Cardiac fibroblast (primary cell): ENCODE results near the gene CMKLR1.

Experiments used
- DNase-seq, 2 donors: peaks; one replicate each; pipeline versions ENCODE4 v3.0.0 to v3.0.0-alpha.2; 2010; ENCODE audit warnings: low read depth in 2 of 2
- H3K4me3 ChIP-seq, 2 donors: replicated peaks in 1 of 2; 1 replicate in 1 of 2; 2 replicates in 1 of 2; pipeline ENCODE4 v1.5.1; 2011; ENCODE audit warnings: low read depth in 2 of 2, low read length in 2 of 2, mild to moderate bottlenecking in 2 of 2, moderate library complexity in 1 of 2
- CTCF ChIP-seq: IDR thresholded peaks from one replicate; pipeline ENCODE4 v1.5.1; 2011; ENCODE audit warnings: low read depth, mild to moderate bottlenecking, low read length, inconsistent platforms

Gene CMKLR1

GRCh38 chr12:108302016-108302402, 37.1 kb downstream of the CMKLR1 start:
- no peak for TF ChIP-seq CTCF

DNA sequence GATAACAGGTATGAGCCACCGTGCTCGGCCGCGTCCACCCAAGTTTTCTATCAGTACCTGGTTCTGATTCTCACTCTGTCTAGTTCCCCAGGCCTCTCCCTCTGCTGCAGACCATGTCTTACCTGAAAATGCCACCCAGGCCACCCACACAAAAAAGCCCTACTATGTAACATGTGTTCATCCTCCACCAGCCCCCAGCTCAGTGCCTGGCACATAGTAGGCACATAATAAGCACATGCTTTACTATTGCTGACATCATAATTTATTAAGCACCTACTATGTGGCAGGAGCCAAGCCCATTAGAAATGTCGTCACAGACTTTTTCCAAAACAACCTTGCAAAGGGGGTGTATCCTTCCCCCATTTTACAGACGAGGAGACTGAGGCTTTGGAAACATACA, 37.8 kb downstream of the CMKLR1 start:
- H3K4me3 ChIP-seq: no peak overlapping the region
- no peak for TF ChIP-seq CTCF
- no peak for DNase-seq

More at GRCh38 chr12:108302016-108302402, 37.1 kb downstream of the CMKLR1 start:
- DNase-seq: no peak
- H3K4me3 ChIP-seq: no peak overlapping the region

DNA sequence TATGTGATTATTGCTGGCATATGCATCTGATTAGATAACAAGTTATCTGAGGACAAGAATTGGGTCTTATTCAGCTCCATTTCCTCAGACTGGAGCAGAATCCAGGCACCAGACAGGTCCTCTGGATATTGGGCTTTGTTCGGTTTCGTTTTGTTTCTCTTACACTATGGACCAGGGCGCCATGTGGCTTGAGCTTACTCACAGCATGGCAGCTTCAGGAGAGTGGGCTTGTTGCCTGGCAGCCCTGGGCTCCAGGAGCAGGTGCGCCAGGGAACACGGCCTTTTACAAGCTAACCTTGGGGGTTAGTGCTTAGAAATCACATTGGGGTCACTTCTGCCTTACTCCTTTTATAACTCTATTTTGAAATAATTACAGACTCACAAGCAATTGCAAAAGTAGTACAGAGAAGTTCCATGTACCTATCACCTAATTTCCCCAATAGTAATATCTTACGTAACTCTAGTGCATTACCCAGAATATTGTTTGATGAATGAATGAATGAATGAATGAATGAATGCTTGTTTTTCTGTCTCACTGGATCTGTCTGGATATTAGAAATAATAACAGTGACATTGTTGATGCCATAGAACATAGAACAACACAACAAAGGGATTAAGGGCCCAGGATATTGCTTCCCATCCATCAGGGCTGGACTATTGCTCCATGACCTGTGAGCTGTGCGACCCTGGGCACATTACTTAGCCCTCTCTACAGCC, 39.0 kb downstream of the CMKLR1 start:
- DNase-seq: no peak

DNA sequence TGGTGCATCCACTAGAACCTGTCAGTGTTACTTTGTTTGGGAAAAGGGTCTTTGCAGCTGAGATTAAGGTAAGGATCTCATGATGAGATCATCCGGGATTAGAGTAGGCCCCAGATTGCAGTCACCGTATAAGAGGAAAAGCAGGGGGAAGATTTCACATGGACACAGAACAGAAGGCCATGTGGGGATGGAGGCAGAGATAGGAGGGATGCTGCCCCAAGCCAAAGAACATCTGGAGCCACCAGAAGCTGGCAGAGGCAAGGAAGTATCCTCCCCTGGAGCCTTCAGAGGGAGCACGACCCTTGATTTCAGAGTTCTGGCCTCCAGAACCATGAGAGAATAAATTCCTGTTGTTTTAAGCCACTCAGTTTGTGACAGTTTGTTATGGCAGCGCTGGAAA, 39.6 kb downstream of the CMKLR1 start:
- H3K4me3 ChIP-seq: no peak overlapping the region
- no peak for TF ChIP-seq CTCF
- no peak for DNase-seq

More for the DNA sequence above, 39.0 kb downstream of the CMKLR1 start:
- TF ChIP-seq CTCF: no peak
- H3K4me3 ChIP-seq: no peak overlapping the region

- no peak for TF ChIP-seq CTCF
- H3K4me3 ChIP-seq: no peak overlapping the region
- no peak for DNase-seq
Observed at GRCh38 chr12:108298761-108299275, 40.3 kb downstream of the CMKLR1 start.

- TF ChIP-seq CTCF: no peak
- no peak overlapping the region for H3K4me3 ChIP-seq
- DNase-seq: no peak
Observed at GRCh38 chr12:108297895-108298760, 41.0 kb downstream of the CMKLR1 start.
